GM12872 (cell line): ENCODE measurements around the gene AKR1B1.

ENCODE experiments used
- TF ChIP-seq, protein P1 (sequence below): IDR thresholded peaks from 3 replicates; pipeline ENCODE4 v1.5.1; 2011; ENCODE audit warnings: low read depth, mild to moderate bottlenecking, low read length, moderate library complexity; ENCODE audit not compliant: insufficient read depth

The AKR1B1 gene

DNA sequence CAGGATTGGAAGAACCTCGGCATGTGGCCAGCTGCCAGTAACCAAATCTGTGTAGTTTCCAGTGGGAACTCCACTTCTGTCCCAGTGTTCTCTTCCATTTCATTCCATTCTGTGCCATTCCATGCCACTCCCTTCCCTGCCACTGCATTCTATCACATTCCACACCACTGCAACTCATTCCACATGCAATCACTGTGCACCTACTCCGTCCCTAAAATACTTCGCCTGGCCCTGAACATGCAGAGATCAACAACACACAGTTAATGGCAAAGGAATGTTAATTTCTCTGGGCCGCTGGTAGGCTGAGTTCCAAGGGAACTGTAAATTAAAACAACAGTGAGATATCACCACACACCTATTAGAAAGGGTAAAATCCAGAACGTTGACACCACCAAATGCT lies 64.8 kb downstream of the AKR1B1 start:
- TF ChIP-seq, protein P1, sequence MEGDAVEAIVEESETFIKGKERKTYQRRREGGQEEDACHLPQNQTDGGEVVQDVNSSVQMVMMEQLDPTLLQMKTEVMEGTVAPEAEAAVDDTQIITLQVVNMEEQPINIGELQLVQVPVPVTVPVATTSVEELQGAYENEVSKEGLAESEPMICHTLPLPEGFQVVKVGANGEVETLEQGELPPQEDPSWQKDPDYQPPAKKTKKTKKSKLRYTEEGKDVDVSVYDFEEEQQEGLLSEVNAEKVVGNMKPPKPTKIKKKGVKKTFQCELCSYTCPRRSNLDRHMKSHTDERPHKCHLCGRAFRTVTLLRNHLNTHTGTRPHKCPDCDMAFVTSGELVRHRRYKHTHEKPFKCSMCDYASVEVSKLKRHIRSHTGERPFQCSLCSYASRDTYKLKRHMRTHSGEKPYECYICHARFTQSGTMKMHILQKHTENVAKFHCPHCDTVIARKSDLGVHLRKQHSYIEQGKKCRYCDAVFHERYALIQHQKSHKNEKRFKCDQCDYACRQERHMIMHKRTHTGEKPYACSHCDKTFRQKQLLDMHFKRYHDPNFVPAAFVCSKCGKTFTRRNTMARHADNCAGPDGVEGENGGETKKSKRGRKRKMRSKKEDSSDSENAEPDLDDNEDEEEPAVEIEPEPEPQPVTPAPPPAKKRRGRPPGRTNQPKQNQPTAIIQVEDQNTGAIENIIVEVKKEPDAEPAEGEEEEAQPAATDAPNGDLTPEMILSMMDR = no peak
